Gastrocnemius medialis (tissue), 4 donors: Measurements from ENCODE around the gene DLG4.

Source experiments
- CTCF ChIP-seq, 5 experiments: fragments of 450-650 bp in 3 of 5; fragments of 200-600 bp in 2 of 5; sonication (generic) in 2 of 5; IDR thresholded peaks in 4 of 5; conservative IDR thresholded peaks in 1 of 5; 1 replicate in 4 of 5; 2 replicates in 1 of 5; pipeline ENCODE4 v1.5.1; 2016 to 2019; ENCODE audit warnings: antibody characterized with exemption in 5 of 5, mild to moderate bottlenecking in 3 of 5, moderate library complexity in 3 of 5
- POLR2A ChIP-seq, 2 donors: fragments of 450-650 bp; IDR thresholded peaks; one replicate each; pipeline ENCODE4 v1.6.1; 2017; ENCODE audit warnings: antibody characterized with exemption in 2 of 2, mild to moderate bottlenecking in 2 of 2, moderate library complexity in 2 of 2

DNA sequence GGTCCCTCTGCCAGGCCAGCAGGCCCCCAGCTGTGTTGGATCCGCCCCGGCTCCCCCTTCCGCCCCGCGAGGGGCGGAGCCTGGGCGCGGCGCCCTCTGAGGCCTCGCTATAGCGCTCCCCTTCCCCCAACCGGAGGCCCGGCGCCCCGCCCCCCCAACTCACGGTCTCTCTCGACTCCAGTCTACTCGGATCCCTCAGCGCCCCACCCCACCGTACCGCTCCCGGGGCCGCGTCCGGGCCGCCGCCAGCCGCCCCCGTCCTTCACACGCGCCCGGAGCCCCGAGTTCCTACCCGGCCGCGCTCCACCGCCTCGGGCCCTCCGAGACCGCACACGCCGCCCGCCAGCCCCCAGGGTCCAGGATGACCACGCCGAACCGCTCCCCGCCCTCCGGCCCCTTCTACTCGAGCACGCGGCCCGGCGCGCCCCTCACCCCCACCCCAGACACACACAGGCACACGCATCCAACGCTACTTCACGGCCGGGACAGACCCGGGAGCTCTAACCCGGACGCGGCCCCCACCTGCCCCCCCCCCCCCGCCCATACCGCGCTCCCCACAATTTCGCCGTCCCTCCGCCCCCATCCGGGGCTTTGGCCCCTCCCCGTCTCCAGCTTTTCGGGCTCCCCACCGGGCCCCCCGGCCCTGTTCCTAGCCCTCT, 18.3 kb upstream of the DLG4 start:
- TF ChIP-seq CTCF (IDR thresholded peaks at IDR 0.05 in 4 of 5, conservative IDR thresholded peaks at IDR 0.05 in 1 of 5) (no peak), POLR2A (IDR thresholded peaks at IDR 0.05) (peak; percentile 11 to 14)
